Heart right ventricle (tissue), 16 donors: Measurements from ENCODE around the gene ADK. TPM values are rescaled to one million over a fixed set of nuclear protein-coding genes. Genes with fewer than 3 reads are reported as not detected.
"Not testable (repeated sequence)": the region's sequence is repeated elsewhere in the genome, so short reads cannot be mapped to it uniquely, and the experiment has no call there.

Source experiments
- ATAC-seq, 8 donors: fragments of 200-7000 bp; cut with Tn5 transposase; one replicate each; pipeline ENCODE4 v1.9.1; 2020; ENCODE audit warnings: mild to moderate bottlenecking in 8 of 8, moderate library complexity in 8 of 8, moderate number of reproducible peaks in 1 of 8
- DNase-seq, 2 donors: peaks; one replicate each; pipeline ENCODE4 v3.0.0-alpha.2; 2020
- H3K27ac ChIP-seq, 10 donors: fragments of 200-600 bp; sonication (generic) in 2 of 10; one replicate each; pipeline versions ENCODE4 v1.5.0 to v1.8.0; 2020 to 2022; ENCODE audit warnings: mild to moderate bottlenecking in 3 of 10
- H3K27me3 ChIP-seq, 7 donors: fragments of 200-600 bp; one replicate each; pipeline ENCODE4 v1.8.0; 2021 to 2022; ENCODE audit warnings: mild to moderate bottlenecking in 2 of 7
- H3K36me3 ChIP-seq, 9 donors: fragments of 200-600 bp; sonication (generic) in 1 of 9; one replicate each; pipeline versions ENCODE4 v1.5.0 to v1.8.0; 2020 to 2022; ENCODE audit warnings: mild to moderate bottlenecking in 2 of 9
- H3K4me1 ChIP-seq, 9 donors: fragments of 200-600 bp; sonication (generic) in 1 of 9; one replicate each; pipeline versions ENCODE4 v1.5.0 to v1.8.0; 2020 to 2022; ENCODE audit warnings: mild to moderate bottlenecking in 4 of 9
- H3K4me3 ChIP-seq, 10 donors: fragments of 200-600 bp; sonication (generic) in 2 of 10; one replicate each; pipeline versions ENCODE4 v1.5.0 to v1.8.0; 2020 to 2022; ENCODE audit warnings: mild to moderate bottlenecking in 7 of 10, moderate library complexity in 2 of 10
- H3K9me3 ChIP-seq, 11 donors: fragments of 200-600 bp in 10 of 11; sonication (generic) in 2 of 11; one replicate each; pipeline versions ENCODE4 v1.5.0 to v1.8.0; 2013 to 2022; ENCODE audit warnings: mild to moderate bottlenecking in 2 of 11, control low read depth in 1 of 11, moderate library complexity in 1 of 11
- WGBS, 2 donors: extraction: QIAGEN DNeasy Blood & Tissue Kit; methylation state at CpG; one replicate each; pipeline ENCODE4 v1.1.7; 2013; ENCODE audit warnings: inconsistent platforms in 1 of 2; 5-methylcytosine and 5-hydroxymethylcytosine counted together
- intact Hi-C, 10 donors: fragments of 100-400 bp; cut with DNase I; formaldehyde crosslinking; loops; one replicate each; pipeline versions ENCODE4 v1.11.1 to v1.14.2; 2022
- polyA plus RNA-seq, 2 donors: library from polyadenylated mRNA; stranded (reverse); fragments of 200-250 nt; gene quantifications; one replicate each; pipeline ENCODE4 v1.2.3, GENCODE V29; 2013
- total RNA-seq, 10 donors: library from RNA; stranded (reverse); fragmentation: NEBNext Ultra II Directional in 3 of 10; extraction: Animal tissue kit (Norgen Biotek cat#: 25700) in 3 of 10; gene quantifications; one replicate each; pipeline versions ENCODE4 v1.2.1 to v1.2.4, GENCODE V29; 2021 to 2023
- TF ChIP-seq, protein P1 (sequence below), 9 donors: fragments of 200-600 bp; sonication (generic) in 2 of 9; IDR thresholded peaks; one replicate each; pipeline versions ENCODE4 v1.5.0 to v1.8.0; 2021 to 2022; ENCODE audit warnings: antibody characterized with exemption in 9 of 9, mild to moderate bottlenecking in 5 of 9, moderate library complexity in 1 of 9
- donor health status: Arrhythmogenic right ventricular cardiomyopathy.
- donor health status: ischemic (EF 13 %, LVEDD 7.1; RV severe dilation, severe dysfunction).
- donor health status: healthy with polysubstance abuse.
- donor health status: DM: no; HTN: yes; CAD: no.
- donor health status: DM: no; HTN: no; CAD: no.
- donor health status: ischemic (EF 25% LVEDD 6.9; RV normal size, moderate dysfunction).
- donor health status: ischemic (EF 25% LVEDD 5.7; RV mildly dilated, moderate dysfunction).
- donor health status: healthy.
- donor health status: DM: yes; HTN: yes; CAD: no.
- donor health status: Ischemic cardiomyopathy.
- donor health status: ischemic (EF 35%, LVEDD 5.7; RV mildly dilated, moderate dysfunction).
- donor health status: nonischemic (EF 11% LVEDD 7.7; RV severe dilation, severe dysfunction).
- donor health status: DM: yes; HTN: yes; CAD: no.
- donor health status: PGD.
- donor health status: ischemic (EF 29% LVEDD 5.4; RV normal size, mild dysfunction).
- donor health status: nonischemic (EF 23%, LVEDD 6.1; RV moderate dilation, normal function).

ADK gene
- total and polyA plus RNA-seq, 12 donors: 13.0 to 50.0 (median 39.1) TPM

DNA sequence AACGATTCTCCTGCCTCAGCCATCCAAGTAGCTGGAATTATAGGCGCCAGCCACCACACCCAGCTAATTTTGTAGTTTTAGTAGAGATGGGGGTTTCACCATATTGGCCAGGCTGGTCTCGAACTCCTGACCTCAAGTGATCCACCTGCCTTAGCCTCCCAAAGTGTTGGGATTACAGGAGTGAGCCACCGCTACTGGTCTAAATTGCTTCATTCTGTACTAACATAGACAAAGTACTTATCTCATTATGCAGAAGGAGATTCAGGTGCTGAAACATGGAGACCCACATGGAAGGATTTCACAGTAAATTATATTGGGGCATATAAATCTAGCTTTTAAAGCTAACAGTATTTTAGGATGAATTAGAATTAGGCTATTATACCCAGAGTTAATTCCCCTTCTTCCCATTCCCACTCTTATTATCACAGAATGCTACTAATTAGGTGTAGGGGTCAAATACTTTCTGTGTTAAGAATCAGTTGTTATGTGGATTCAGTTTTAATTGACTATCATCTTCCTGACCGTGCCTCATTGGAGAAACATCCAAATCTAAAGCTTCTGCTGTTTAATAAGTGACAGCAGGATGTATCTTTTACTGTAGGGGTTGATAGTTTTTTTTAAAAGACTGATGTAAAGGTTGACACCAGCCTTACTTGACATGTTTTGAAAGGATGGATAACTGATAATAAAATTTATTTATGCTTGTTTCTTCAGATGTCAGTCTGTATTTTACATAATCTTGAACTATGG, 27.2 kb downstream of the ADK start:
- intact Hi-C loops: no loop called here
- Histone ChIP-seq H3K27ac (no peak overlapping the region), H3K4me3 (no peak overlapping the region), H3K9me3 (no peaks in the 10 kb centered on the region), H3K36me3 (no peaks in the 10 kb centered on the region), H3K4me1 (peaks cover 0 to 29% (median 16%) of the 10 kb centered on the region in 9 donors), H3K27me3 (no peaks in the 10 kb centered on the region)
- WGBS, 2 donors: 92 to 94% methylated on average over 5 of the region's 5 CpGs
- DNase-seq (no peak), ATAC-seq (no peak)
- TF ChIP-seq, protein P1, sequence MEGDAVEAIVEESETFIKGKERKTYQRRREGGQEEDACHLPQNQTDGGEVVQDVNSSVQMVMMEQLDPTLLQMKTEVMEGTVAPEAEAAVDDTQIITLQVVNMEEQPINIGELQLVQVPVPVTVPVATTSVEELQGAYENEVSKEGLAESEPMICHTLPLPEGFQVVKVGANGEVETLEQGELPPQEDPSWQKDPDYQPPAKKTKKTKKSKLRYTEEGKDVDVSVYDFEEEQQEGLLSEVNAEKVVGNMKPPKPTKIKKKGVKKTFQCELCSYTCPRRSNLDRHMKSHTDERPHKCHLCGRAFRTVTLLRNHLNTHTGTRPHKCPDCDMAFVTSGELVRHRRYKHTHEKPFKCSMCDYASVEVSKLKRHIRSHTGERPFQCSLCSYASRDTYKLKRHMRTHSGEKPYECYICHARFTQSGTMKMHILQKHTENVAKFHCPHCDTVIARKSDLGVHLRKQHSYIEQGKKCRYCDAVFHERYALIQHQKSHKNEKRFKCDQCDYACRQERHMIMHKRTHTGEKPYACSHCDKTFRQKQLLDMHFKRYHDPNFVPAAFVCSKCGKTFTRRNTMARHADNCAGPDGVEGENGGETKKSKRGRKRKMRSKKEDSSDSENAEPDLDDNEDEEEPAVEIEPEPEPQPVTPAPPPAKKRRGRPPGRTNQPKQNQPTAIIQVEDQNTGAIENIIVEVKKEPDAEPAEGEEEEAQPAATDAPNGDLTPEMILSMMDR (IDR thresholded peaks at IDR 0.05): no peak

GRCh38 chr10:74179111-74179710, 28.2 kb downstream of the ADK start:
- Histone ChIP-seq H3K4me1 (peaks cover 0 to 29% (median 16%) of the 10 kb centered on the region in 9 donors), H3K27ac (no peak overlapping the region), H3K36me3 (no peaks in the 10 kb centered on the region), H3K4me3 (no peak overlapping the region), H3K9me3 (no peaks in the 10 kb centered on the region), H3K27me3 (no peaks in the 10 kb centered on the region)
- ATAC-seq: no peak
- DNase-seq: no peak
- intact Hi-C loops: no loop called here
- TF ChIP-seq, protein P1 (IDR thresholded peaks at IDR 0.05): no peak
- 60 to 86% methylated on average over 2 of the region's 2 CpGs for WGBS, 2 donors

- no peaks in the 10 kb centered on the region for H3K36me3 ChIP-seq
- H3K4me1 ChIP-seq: peaks cover 0 to 24% (median 11%) of the 10 kb centered on the region in 9 donors
- no peak overlapping the region for H3K27ac ChIP-seq
- TF ChIP-seq, protein P1 (IDR thresholded peaks at IDR 0.05): no peak
- intact Hi-C loops: no loop called here
- no peak overlapping the region for H3K4me3 ChIP-seq
- ATAC-seq (no peak), DNase-seq (no peak)
- H3K9me3 ChIP-seq: no peaks in the 10 kb centered on the region
- no peaks in the 10 kb centered on the region for H3K27me3 ChIP-seq
Observed at GRCh38 chr10:74186678-74187077, 35.7 kb downstream of the ADK start.

GRCh38 chr10:74187237-74187636, 36.2 kb downstream of the ADK start:
- H3K27ac ChIP-seq: no peak overlapping the region
- WGBS, 2 donors: 86 to 91% methylated on average over 1 of the region's 1 CpG
- TF ChIP-seq, protein P1 (IDR thresholded peaks at IDR 0.05): no peak
- no peaks in the 10 kb centered on the region for H3K27me3 ChIP-seq
- no peaks in the 10 kb centered on the region for H3K36me3 ChIP-seq
- H3K4me3 ChIP-seq: no peak overlapping the region
- intact Hi-C loops: no loop called here
- H3K4me1 ChIP-seq: peaks cover 0 to 24% (median 11%) of the 10 kb centered on the region in 9 donors
- DNase-seq (no peak), ATAC-seq (no peak)
- H3K9me3 ChIP-seq: no peaks in the 10 kb centered on the region

DNA sequence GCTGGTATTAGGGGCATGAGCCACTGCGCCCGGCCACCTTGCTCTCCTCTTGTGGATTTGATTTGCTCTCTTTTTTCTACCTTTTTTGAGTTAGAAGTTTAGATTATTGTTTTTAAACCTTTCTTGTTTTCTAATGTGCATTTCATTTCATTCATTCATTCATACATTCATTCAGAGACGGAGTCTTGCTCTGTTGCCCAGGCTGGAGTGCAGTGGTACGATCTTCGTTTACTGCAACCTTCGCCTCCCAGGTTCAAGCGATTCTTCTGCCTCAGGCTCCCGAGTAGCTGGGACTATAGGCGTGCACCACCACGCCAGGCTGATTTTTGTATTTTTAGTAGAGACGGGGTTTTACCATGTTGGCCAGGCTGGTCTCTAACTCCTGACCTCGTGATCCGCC, 37.6 kb downstream of the ADK start:
- DNase-seq, H3K9me3 ChIP-seq, H3K27me3 ChIP-seq, H3K4me3 ChIP-seq, H3K27ac ChIP-seq, ATAC-seq, H3K36me3 ChIP-seq, intact Hi-C loops: not testable (repeated sequence)
- peaks cover 0 to 24% (median 11%) of the 10 kb centered on the region in 9 donors for H3K4me1 ChIP-seq
- WGBS, 2 donors: 98 to 99% methylated on average over 13 of the region's 13 CpGs
